Memory B cell (primary cell): Measurements from ENCODE around the gene SGCA.

Experiments used
- ATAC-seq: fragments of 150-1000 bp; cut with Tn5 transposase; 2 replicates; pipeline ENCODE4 v1.10.0; 2021; ENCODE audit warnings: low read depth, mild to moderate bottlenecking, moderate library complexity
- DNase-seq, 2 donors: peaks; one replicate each; pipeline ENCODE4 v3.0.0; 2022; ENCODE audit warnings: low spot score in 2 of 2
- H3K27ac Mint-ChIP-seq: one replicate; pipeline ENCODE4 v1.8.0; 2022; ENCODE audit warnings: mild to moderate bottlenecking, moderate library complexity, mixed read lengths
- H3K27me3 Mint-ChIP-seq: one replicate; pipeline ENCODE4 v1.8.0; 2022; ENCODE audit warnings: mixed read lengths
- H3K36me3 Mint-ChIP-seq: one replicate; pipeline ENCODE4 v1.8.0; 2022; ENCODE audit warnings: mild to moderate bottlenecking, mixed read lengths
- H3K4me1 Mint-ChIP-seq: one replicate; pipeline ENCODE4 v1.8.0; 2022; ENCODE audit warnings: mixed read lengths
- H3K4me3 Mint-ChIP-seq: one replicate; pipeline ENCODE4 v1.8.0; 2022; ENCODE audit warnings: mild to moderate bottlenecking, moderate library complexity, mixed read lengths
- H3K9me3 Mint-ChIP-seq: one replicate; pipeline ENCODE4 v1.8.0; 2022; ENCODE audit warnings: mixed read lengths

Gene SGCA

GRCh38 chr17:50141026-50141744 is 24.6 kb upstream of the SGCA start:
- ATAC-seq (no peak), DNase-seq (no peak)
- peaks cover 71% of the 10 kb centered on the region for H3K4me1 Mint-ChIP-seq
- H3K27ac Mint-ChIP-seq = peak overlapping the region; percentile 54
- peaks cover 57% of the 10 kb centered on the region for H3K36me3 Mint-ChIP-seq
- H3K4me3 Mint-ChIP-seq = peak overlapping the region; percentile 60
- H3K27me3 Mint-ChIP-seq = no peaks in the 10 kb centered on the region
- H3K9me3 Mint-ChIP-seq = no peaks in the 10 kb centered on the region

GRCh38 chr17:50141745-50142110 is 24.1 kb upstream of the SGCA start:
- H3K4me1 Mint-ChIP-seq = peaks cover 72% of the 10 kb centered on the region
- peaks cover 53% of the 10 kb centered on the region for H3K36me3 Mint-ChIP-seq
- H3K9me3 Mint-ChIP-seq = no peaks in the 10 kb centered on the region
- H3K4me3 Mint-ChIP-seq = peak overlapping the region; percentile 60
- peak overlapping the region; percentile 54 for H3K27ac Mint-ChIP-seq
- ATAC-seq (no peak), DNase-seq (no peak)
- H3K27me3 Mint-ChIP-seq = no peaks in the 10 kb centered on the region

- H3K27ac Mint-ChIP-seq = peak overlapping the region; percentile 54
- ATAC-seq = no peak
- H3K9me3 Mint-ChIP-seq = no peaks in the 10 kb centered on the region
- DNase-seq = no peak
- H3K4me3 Mint-ChIP-seq = peak overlapping the region; percentile 97
- peaks cover 44% of the 10 kb centered on the region for H3K36me3 Mint-ChIP-seq
- no peaks in the 10 kb centered on the region for H3K27me3 Mint-ChIP-seq
- peaks cover 70% of the 10 kb centered on the region for H3K4me1 Mint-ChIP-seq
These were observed 22.2 kb upstream of the SGCA start for GRCh38 chr17:50143461-50144176.

- Mint-ChIP-seq H3K4me3 (peak overlapping the region; percentile 97), H3K4me1 (peaks cover 70% of the 10 kb centered on the region), H3K36me3 (peaks cover 46% of the 10 kb centered on the region), H3K27ac (peak overlapping the region; percentile 92), H3K27me3 (no peaks in the 10 kb centered on the region), H3K9me3 (no peaks in the 10 kb centered on the region)
- ATAC-seq (no peak), DNase-seq (no peak)
These were observed 21.4 kb upstream of the SGCA start for GRCh38 chr17:50144355-50144754.

GRCh38 chr17:50144845-50145531 is 20.8 kb upstream of the SGCA start:
- peak overlapping the region; percentile 97 for H3K4me3 Mint-ChIP-seq
- H3K27me3 Mint-ChIP-seq = no peaks in the 10 kb centered on the region
- no peaks in the 10 kb centered on the region for H3K9me3 Mint-ChIP-seq
- peaks cover 43% of the 10 kb centered on the region for H3K36me3 Mint-ChIP-seq
- peaks cover 67% of the 10 kb centered on the region for H3K4me1 Mint-ChIP-seq
- peak overlapping the region; percentile 92 for H3K27ac Mint-ChIP-seq
- ATAC-seq = no peak
- no peak for DNase-seq

GRCh38 chr17:50145532-50146229 is 20.1 kb upstream of the SGCA start:
- H3K36me3 Mint-ChIP-seq = peaks cover 42% of the 10 kb centered on the region
- peak overlapping the region; percentile 97 for H3K4me3 Mint-ChIP-seq
- no peak for DNase-seq
- ATAC-seq = no peak
- no peaks in the 10 kb centered on the region for H3K9me3 Mint-ChIP-seq
- H3K4me1 Mint-ChIP-seq = peaks cover 61% of the 10 kb centered on the region
- H3K27me3 Mint-ChIP-seq = no peaks in the 10 kb centered on the region
- H3K27ac Mint-ChIP-seq = peak overlapping the region; percentile 92

GRCh38 chr17:50146230-50146926 is 19.4 kb upstream of the SGCA start:
- Mint-ChIP-seq H3K27ac (peak overlapping the region; percentile 92), H3K36me3 (peaks cover 40% of the 10 kb centered on the region)
- no peak for ATAC-seq

GRCh38 chr17:50146927-50147665 is 18.7 kb upstream of the SGCA start:
- H3K4me1 Mint-ChIP-seq = peaks cover 50% of the 10 kb centered on the region

More at GRCh38 chr17:50146230-50146926, 19.4 kb upstream of the SGCA start:
- Mint-ChIP-seq H3K4me1 (peaks cover 55% of the 10 kb centered on the region), H3K27me3 (no peaks in the 10 kb centered on the region), H3K9me3 (no peaks in the 10 kb centered on the region), H3K4me3 (peak overlapping the region; percentile 97)
- DNase-seq = no peak

GRCh38 chr17:50147841-50148225 is 18.0 kb upstream of the SGCA start:
- no peaks in the 10 kb centered on the region for H3K9me3 Mint-ChIP-seq
- no peaks in the 10 kb centered on the region for H3K27me3 Mint-ChIP-seq
- H3K4me1 Mint-ChIP-seq = peaks cover 45% of the 10 kb centered on the region
- peaks cover 28% of the 10 kb centered on the region for H3K36me3 Mint-ChIP-seq
- peak overlapping the region; percentile 92 for H3K27ac Mint-ChIP-seq
- ATAC-seq (no peak), DNase-seq (no peak)
- peak overlapping the region; percentile 97 for H3K4me3 Mint-ChIP-seq

More at GRCh38 chr17:50146927-50147665, 18.7 kb upstream of the SGCA start:
- no peak for ATAC-seq
- H3K4me3 Mint-ChIP-seq = peak overlapping the region; percentile 97
- H3K27ac Mint-ChIP-seq = peak overlapping the region; percentile 92
- H3K36me3 Mint-ChIP-seq = peaks cover 36% of the 10 kb centered on the region
- H3K9me3 Mint-ChIP-seq = no peaks in the 10 kb centered on the region
- H3K27me3 Mint-ChIP-seq = no peaks in the 10 kb centered on the region
- DNase-seq = no peak

- Mint-ChIP-seq H3K9me3 (no peaks in the 10 kb centered on the region), H3K4me1 (peaks cover 40% of the 10 kb centered on the region), H3K4me3 (peak overlapping the region; percentile 97), H3K36me3 (peaks cover 24% of the 10 kb centered on the region), H3K27ac (peak overlapping the region; percentile 92), H3K27me3 (no peaks in the 10 kb centered on the region)
- ATAC-seq (peak; percentile 74), DNase-seq (peak; percentile 74 to 86)
These were observed 17.3 kb upstream of the SGCA start for GRCh38 chr17:50148226-50149090.

- Mint-ChIP-seq H3K4me3 (peak overlapping the region; percentile 97), H3K9me3 (no peaks in the 10 kb centered on the region), H3K36me3 (peaks cover 24% of the 10 kb centered on the region), H3K4me1 (peaks cover 34% of the 10 kb centered on the region), H3K27me3 (no peaks in the 10 kb centered on the region), H3K27ac (peak overlapping the region; percentile 92)
- DNase-seq (peak in 1 of 2 donors; percentile 38), ATAC-seq (no peak)
These were observed 16.8 kb upstream of the SGCA start for GRCh38 chr17:50149091-50149416.
